Measurements from ENCODE around the gene PDLIM5.
"Not testable (repeated sequence)": the region's sequence is repeated elsewhere in the genome, so short reads cannot be mapped to it uniquely, and the experiment has no call there.

PDLIM5 gene

GRCh38 chr4:94653095-94653649 is 201.4 kb downstream of the PDLIM5 start:
- no peak for DNase-seq (ENCODE audit: low read depth)

GRCh38 chr4:94653984-94654609 is 202.4 kb downstream of the PDLIM5 start:
- DNase-seq (ENCODE audit: low read depth): no peak

- no peak for DNase-seq (ENCODE audit: low read depth)
Observed at GRCh38 chr4:94654714-94655113, 203.0 kb downstream of the PDLIM5 start.

GRCh38 chr4:94660614-94661013 is 208.9 kb downstream of the PDLIM5 start:
- DNase-seq (ENCODE audit: low read depth): no peak

- not testable (repeated sequence) for DNase-seq (ENCODE audit: low read depth)
Observed at GRCh38 chr4:94665021-94665420, 213.3 kb downstream of the PDLIM5 start.

- DNase-seq (ENCODE audit: low read depth): no peak
Observed at GRCh38 chr4:94665500-94666404, 214.0 kb downstream of the PDLIM5 start.

GRCh38 chr4:94668724-94669123 is 217.0 kb downstream of the PDLIM5 start:
- no peak for DNase-seq (ENCODE audit: low read depth)

GRCh38 chr4:94669672-94670664 is 218.2 kb downstream of the PDLIM5 start:
- DNase-seq (ENCODE audit: low read depth): no peak

GRCh38 chr4:94671113-94671512 is 219.4 kb downstream of the PDLIM5 start:
- DNase-seq (ENCODE audit: low read depth): no peak

- no peak for DNase-seq (ENCODE audit: low read depth)
Observed at GRCh38 chr4:94673961-94674360, 222.2 kb downstream of the PDLIM5 start.

- no peak for DNase-seq (ENCODE audit: low read depth)
Observed at GRCh38 chr4:94676970-94677369, 225.2 kb downstream of the PDLIM5 start.

- DNase-seq (ENCODE audit: low read depth): no peak
Observed at GRCh38 chr4:94678896-94679295, 227.2 kb downstream of the PDLIM5 start.

GRCh38 chr4:94680176-94680862 is 228.6 kb downstream of the PDLIM5 start:
- no peak for DNase-seq (ENCODE audit: low read depth)

- DNase-seq (ENCODE audit: low read depth): no peak
Observed at GRCh38 chr4:94686086-94686485, 234.3 kb downstream of the PDLIM5 start.

- no peak for DNase-seq (ENCODE audit: low read depth)
Observed at GRCh38 chr4:94689155-94689860, 237.6 kb downstream of the PDLIM5 start.

- no peak for DNase-seq (ENCODE audit: low read depth)
Observed at GRCh38 chr4:94690851-94691254, 239.1 kb downstream of the PDLIM5 start.

GRCh38 chr4:94691552-94691951 is 239.8 kb downstream of the PDLIM5 start:
- no peak for DNase-seq (ENCODE audit: low read depth)

- no peak for DNase-seq (ENCODE audit: low read depth)
Observed at GRCh38 chr4:94695384-94695783, 243.6 kb downstream of the PDLIM5 start.

- no peak for DNase-seq (ENCODE audit: low read depth)
Observed at GRCh38 chr4:94698187-94698586, 246.4 kb downstream of the PDLIM5 start.

- no peak for DNase-seq (ENCODE audit: low read depth)
Observed at GRCh38 chr4:94700298-94700697, 248.6 kb downstream of the PDLIM5 start.
